HS-5 (cell line): ENCODE results near the gene C16orf54.
"Not testable (repeated sequence)": the region's sequence is repeated elsewhere in the genome, so short reads cannot be mapped to it uniquely, and the experiment has no call there.

Experiments used
- DNase-seq: peaks from one replicate; pipeline ENCODE4 v3.0.0-alpha.2; 2012; ENCODE audit warnings: low read depth

C16orf54 gene

DNA sequence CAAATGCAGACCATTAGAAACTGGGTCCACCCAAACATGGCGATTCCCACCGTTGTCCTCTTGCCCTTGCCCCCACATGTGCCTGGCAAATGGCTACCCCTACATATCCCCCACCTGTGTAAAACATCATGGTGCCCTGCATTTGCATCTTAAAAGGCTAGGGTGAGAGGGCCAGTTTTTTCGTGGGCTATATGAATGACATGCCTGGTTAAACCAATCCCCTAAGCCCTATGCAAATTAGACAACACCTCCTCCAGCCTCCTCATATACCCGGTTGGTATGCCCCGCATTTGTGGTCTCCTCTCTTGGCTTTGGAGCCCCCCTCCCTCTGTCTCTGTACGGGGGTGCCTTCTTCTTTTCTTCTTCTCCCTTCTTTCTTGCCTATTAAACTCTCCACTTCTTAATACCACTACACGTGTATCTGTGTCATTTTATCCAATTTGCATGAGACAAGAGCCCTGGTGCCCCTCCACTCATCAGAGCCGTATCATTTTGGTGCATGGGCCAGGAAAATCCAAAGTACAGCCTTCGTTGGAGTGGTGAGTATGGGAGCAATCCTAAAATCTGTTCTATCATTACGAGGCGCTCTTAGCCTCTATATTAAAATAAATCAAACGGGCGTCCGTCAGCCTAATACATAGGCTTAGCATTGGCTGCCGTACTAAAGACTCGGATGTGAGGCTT lies 36.7 kb downstream of the C16orf54 start:
- no peak for DNase-seq

DNA sequence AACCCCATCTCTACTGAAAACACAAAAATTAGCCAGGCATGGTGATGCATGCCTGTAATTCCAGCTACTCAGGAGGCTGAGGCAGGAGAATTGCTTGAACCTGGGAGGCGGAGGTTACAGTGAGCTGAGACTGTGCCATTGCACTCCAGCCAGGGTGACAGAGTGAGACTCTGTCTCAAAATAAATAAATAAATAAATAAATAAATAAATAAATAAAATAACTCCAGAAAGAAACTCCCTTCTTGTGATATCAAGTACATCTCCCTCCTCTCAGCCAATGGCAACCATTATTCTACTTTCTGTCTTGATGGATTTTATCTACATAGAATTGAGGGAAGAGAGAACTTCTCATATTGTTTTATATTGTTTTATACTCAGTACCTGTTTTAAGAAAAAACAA lies 38.6 kb downstream of the C16orf54 start:
- DNase-seq, result not testable (repeated sequence)

DNA sequence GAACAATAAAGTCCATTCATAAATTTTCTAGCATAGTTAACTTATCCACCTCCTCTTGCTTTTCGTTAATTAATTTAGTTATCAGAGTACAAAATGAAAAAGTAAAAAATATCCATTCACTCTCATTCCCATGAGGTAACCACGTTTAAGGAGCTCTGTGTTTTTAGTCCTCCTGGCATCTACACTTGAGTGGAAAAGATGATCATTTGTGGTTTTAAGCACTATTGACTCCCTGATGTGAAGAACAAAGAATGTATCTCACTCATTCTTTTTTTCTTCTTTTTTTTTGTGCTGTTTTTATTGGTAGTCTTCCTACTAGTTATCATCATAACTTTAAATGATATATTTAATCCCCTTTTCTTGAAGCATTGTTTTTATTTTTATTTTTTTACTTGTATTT lies 40.8 kb downstream of the C16orf54 start:
- DNase-seq, result no peak

DNA sequence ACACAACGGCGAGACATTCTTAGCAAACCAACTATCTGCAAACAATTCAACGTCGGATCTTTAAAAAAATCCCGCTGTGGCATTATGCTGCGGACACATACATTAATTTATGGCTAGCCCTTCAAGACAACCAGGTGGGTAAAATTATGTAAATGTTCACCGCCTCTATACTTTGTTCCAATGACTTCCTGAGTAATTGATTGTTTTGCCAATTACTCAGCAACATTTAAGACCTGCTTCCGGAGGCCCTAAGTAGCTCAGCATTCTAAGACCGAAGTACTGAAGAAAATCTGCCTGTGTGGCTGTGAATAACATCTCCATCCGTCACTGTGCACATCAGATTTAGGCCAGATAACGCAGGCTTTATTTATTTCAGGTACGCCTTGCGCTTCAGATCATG lies 43.5 kb downstream of the C16orf54 start:
- DNase-seq, result no peak

DNA sequence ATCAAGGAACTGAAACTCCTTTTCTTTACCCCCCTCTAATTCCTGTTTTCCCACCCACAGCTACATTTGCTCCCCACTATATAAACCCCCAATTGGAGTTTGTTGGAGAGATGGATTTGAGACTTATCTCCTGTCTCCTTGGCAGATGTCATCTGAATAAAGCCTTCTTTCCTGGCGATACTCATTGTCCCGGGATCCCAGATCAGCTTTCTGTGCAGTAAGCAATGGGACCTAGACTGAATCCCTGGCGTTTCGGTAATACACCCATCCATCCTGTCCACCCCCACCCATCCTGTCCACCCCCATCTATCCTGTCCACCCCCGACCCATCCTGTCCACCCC lies 44.6 kb downstream of the C16orf54 start:
- no peak for DNase-seq

DNA sequence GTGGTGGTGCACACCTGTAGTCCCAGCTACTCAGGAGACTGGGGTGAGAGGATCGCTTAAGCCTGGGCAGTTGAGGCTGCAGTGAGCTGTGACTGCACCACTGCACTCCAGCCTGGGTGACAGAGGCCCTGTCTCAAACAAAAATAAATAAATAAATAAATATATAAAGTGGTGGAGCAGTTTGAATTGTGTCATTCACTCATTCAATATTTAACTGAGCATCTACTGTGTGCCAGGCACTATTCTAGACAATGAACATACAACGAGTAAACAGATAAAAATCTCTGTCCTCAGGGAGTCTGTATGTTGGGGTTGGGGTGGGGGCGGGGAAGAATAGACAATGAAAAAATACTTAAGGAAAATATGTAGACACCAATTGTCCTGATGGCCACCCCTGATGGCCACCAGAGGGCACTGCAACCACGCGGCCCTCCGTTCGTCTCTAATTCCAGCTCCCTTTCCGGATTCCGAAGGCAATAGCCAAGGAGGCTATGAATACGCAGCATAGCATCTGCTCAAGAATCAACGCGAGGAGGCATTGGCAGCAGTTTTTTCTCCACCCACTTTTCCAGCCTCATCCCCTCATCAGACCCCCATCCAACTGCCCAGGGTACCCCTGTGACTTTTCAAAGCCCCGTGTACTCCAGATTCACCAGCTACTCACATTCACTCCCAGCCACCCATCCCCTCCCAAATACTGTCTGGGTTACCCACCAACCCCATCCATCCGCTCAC lies 45.4 kb downstream of the C16orf54 start:
- peak; percentile 60 for DNase-seq

DNA sequence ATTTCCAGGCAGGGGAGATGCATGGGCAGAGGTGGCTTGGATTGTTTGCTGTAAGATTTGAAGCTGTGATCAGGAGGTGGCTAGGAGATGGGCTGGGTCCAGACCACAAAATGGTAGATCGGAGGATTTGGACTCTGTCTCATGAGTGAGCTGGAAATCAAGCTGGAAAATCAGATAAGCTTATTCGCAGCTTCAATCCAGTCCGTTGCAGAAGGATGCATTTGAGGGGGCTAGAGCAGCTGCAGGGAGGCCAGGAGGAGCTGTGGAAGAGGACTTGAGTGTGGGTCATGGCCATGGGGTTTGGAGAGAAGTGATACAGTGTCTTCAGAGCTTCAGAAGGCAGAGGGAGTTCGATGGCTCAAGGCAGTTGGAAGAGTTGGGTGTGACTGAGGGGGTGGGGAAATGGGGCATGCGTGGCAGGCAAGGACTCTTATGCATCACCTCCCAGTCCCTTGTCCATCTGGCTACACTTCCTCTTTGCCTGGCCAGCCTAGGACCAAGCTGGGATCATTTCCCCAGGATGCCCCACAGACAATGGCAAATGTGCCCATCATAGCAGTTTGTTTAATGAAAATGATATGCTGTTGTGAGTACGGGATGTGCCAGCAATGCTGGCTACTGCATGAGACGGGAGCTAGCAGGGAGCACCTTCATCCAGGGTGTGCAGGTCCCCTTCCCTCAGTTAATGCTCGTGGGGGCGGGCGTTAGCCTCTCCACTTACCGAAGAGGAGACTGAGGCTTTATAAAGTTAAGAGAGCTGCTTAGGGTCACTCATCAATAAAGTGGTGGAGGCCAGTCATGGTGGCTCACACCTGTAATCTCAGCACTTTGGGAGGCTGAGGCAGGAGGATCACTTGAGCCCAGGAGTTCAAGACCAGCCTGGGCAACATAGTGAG lies 46.2 kb downstream of the C16orf54 start:
- DNase-seq, result no peak

DNA sequence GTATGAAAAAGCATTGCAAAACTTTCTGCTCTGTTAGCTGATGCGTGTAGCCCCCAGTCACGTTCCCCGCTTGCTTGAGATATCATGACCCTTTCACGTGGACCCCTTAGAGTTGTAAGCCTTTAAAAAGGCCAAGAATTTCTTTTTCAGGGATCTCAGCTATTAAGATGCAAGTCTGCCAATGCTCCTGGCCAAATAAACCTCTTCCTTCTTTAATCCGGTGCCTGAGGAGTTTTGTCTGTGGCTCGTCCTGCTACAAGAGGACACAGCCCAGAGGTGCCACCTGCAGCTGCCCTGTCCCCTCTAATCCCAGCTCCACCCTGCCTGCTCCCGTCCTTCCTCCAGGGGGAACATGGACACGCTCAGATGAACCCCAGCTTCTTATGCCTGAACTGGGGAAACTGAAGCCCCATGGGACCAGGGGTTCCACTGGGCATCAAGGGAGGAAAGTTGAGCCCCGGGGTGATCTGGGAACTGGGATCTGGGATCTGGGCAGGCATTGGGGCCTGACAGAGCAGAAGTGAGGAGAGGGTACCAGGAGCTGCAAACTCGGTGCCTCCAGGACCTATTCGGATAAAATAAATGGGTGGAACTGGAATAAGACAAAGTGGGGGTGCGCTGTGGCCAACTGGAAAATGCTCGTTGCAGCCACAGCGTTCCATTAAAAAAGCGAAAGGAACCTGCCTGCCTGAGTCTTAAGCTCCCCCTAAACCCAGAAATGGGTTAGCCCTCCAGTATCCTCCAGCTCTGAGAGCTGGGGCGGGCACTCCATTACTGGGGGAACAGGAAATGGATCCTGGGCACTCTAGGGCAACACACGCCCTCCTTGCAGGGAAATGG lies 47.1 kb downstream of the C16orf54 start:
- DNase-seq, result no peak

DNA sequence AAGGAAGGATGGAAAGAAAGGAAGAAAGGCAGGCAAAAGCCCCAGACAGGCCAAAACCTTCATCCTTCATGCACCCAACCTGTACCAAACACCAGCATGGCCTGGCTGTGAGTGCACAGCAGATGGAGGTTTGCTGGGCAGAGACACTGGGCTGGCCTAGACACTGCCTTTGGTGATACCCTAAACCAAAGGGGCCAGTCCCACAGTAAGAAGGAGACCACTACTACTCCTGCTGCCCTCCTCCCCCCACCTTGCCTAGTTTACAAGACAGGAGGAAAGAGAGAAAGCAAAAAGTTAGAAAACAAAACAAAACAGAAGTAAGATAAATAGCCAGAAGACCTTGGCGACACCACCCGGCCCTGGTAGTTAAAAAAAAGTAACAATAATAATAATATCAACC lies 47.7 kb downstream of the C16orf54 start:
- DNase-seq, result no peak

DNA sequence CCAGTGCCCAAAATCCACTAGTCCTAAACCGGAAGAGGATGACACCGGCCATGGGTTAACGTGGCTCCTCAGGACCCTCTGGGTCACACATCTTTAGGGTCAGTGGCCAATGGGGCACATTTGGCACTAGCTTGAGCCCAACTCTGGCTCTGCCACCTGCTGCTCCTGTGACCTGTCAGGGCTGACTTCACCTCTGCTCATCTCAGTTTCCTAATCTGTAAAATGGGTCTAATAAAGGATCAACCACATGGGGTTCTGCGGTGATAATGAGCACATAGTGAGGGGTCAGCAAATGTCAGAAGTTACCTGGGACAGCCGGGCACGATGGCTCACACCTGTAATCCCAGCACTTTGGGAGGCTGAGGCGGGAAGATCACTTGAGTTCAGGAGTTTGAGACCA lies 48.4 kb downstream of the C16orf54 start:
- no peak for DNase-seq

DNA sequence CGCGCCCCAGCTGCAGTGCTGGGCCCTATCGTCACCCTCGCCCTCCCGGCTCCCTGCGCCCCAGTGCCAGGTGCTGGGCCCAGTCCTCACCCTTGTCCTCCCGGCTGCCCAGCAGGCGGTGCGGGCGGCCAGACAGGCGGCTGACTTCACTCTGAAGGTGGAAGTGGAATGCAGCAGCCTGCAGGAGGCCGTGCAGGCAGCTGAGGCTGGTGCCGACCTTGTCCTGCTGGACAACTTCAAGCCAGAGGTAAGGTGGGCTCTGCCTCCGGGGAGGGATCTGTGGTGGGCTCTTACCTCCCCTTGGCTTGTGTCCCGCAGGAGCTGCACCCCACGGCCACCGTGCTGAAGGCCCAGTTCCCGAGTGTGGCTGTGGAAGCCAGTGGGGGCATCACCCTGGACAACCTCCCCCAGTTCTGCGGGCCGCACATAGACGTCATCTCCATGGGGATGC lies 48.9 kb downstream of the C16orf54 start:
- DNase-seq, result no peak

DNA sequence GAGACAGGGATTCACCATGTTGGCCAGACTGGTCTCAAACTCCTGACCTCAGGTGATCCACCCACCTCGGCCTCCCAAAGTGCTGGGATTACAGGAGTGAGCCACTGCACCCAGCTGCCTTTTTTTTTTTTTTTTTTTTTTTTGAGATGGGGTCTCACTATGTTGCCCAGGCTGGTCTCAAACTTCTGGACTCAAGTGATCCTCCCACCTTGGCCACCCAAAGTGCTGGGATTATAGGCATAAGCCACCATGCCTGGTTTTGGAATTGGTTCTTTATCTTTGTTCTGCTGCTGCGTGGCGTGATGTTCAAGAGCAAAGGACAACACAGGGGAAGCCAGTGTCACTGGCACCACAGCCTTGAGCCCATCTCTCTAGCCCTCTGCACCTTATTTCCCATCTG lies 50.1 kb downstream of the C16orf54 start:
- not testable (repeated sequence) for DNase-seq

DNA sequence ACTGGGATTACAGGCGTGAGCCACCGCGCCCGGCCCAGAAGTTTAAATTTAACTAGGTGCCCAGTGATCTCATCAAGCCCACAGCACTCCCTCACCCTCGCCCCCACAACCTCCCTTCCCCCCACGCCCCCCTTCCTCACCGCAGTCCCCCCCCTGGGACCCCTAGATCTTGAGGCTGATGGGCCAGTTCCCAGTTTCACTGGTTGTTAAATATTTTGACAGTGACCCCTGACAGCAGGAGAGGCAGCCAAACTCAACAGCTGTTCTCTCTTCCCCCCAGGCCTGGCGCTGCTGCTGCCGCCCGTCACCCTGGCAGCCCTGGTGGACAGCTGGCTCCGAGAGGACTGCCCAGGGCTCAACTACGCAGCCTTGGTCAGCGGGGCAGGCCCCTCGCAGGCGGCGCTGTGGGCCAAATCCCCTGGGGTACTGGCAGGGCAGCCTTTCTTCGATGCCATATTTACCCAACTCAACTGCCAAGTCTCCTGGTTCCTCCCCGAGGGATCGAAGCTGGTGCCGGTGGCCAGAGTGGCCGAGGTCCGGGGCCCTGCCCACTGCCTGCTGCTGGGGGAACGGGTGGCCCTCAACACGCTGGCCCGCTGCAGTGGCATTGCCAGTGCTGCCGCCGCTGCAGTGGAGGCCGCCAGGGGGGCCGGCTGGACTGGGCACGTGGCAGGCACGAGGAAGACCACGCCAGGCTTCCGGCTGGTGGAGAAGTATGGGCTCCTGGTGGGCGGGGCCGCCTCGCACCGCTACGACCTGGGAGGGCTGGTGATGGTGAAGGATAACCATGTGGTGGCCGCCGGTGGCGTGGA lies 51.2 kb downstream of the C16orf54 start:
- no peak for DNase-seq

DNA sequence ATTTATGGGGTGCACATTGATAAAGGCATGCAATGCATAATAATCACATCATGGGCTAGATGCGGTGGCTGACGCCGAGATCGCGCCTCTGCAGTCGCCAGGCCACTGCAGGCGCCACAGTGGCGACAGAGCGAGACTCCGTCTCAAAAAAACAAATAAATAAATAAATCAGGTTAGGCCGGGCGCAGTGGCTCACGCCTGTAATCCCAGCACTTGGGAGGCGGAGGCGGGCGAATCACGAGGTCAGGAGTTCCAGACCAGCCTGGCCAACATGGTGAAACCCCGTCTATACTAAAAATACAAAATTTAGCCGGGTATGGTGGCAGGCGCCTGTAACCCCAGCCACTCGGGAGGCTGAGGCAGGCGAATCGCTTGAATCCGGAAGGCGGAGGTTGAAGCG lies 53.2 kb downstream of the C16orf54 start:
- not testable (repeated sequence) for DNase-seq
